HG03342 (cell line): ENCODE results near the gene DIRAS1.
"Not testable (repeated sequence)": the region's sequence is repeated elsewhere in the genome, so short reads cannot be mapped to it uniquely, and the experiment has no call there.

Experiments used
- ATAC-seq: cut with Tn5 transposase; IDR thresholded peaks from one replicate; pipeline ENCODE4 v1.9.1; 2021; ENCODE audit warnings: mild to moderate bottlenecking, moderate library complexity; ENCODE audit not compliant: unreplicated experiment

The DIRAS1 gene

GRCh38 chr19:2679439-2679838, 41.7 kb downstream of the DIRAS1 start:
- ATAC-seq: no peak

- not testable (repeated sequence) for ATAC-seq
Measured at GRCh38 chr19:2678948-2679347, 42.2 kb downstream of the DIRAS1 start.

GRCh38 chr19:2678044-2678671, 43.0 kb downstream of the DIRAS1 start:
- ATAC-seq: no peak

- no peak for ATAC-seq
Measured at GRCh38 chr19:2676823-2677222, 44.3 kb downstream of the DIRAS1 start.

- ATAC-seq: no peak
Measured at GRCh38 chr19:2675892-2676291, 45.3 kb downstream of the DIRAS1 start.

GRCh38 chr19:2670217-2670616, 51.0 kb downstream of the DIRAS1 start:
- no peak for ATAC-seq

GRCh38 chr19:2668175-2668763, 52.9 kb downstream of the DIRAS1 start:
- ATAC-seq: no peak

- ATAC-seq: not testable (repeated sequence)
Measured at GRCh38 chr19:2667349-2667748, 53.8 kb downstream of the DIRAS1 start.

- no peak for ATAC-seq
Measured at GRCh38 chr19:2666344-2666994, 54.7 kb downstream of the DIRAS1 start.

GRCh38 chr19:2665103-2665502, 56.1 kb downstream of the DIRAS1 start:
- ATAC-seq: no peak
